Measurements from ENCODE around the gene TMPRSS4. TPM values are rescaled to one million over a fixed set of nuclear protein-coding genes. Genes with fewer than 3 reads are reported as not detected.

The TMPRSS4 gene
- total and polyA plus RNA-seq, 2 experiments from 2014 or later: 0.10 to 0.58 TPM

- Mint-ChIP-seq H3K27ac (no peak overlapping the region), H3K36me3 (ENCODE audit: low read depth) (no peaks in the 10 kb centered on the region), H3K9me3 (no peaks in the 10 kb centered on the region), H3K27me3 (ENCODE audit: insufficient read depth, low read depth, poor library complexity) (peaks cover 71% of the 10 kb centered on the region), H3K4me1 (peaks cover 68% of the 10 kb centered on the region), H3K4me3 (peak overlapping the region; percentile 78)
- DNase-seq (ENCODE audit: low spot score): no peak
- H3K4me2 ChIP-seq: peak overlapping the region; percentile 98
- no peak for ATAC-seq
- H3K79me2 ChIP-seq (replicated peaks; ENCODE audit: insufficient read depth): no peaks in the 10 kb centered on the region
- H2AFZ ChIP-seq: peak overlapping the region; percentile 88
- H3K27ac ChIP-seq (ENCODE audit: low read depth): no peak overlapping the region
- H3F3A ChIP-seq (replicated peaks; ENCODE audit: low read depth): 0 out of 2 replicates have a peak, but pooled peaks cover 3% of the 10 kb centered on the region
- peak overlapping the region; percentile 94 for H3K4me3 ChIP-seq
- H4K20me1 ChIP-seq (replicated peaks; ENCODE audit: insufficient read depth): no peaks in the 10 kb centered on the region
- peaks cover 63% of the 10 kb centered on the region for H3K4me1 ChIP-seq (ENCODE audit: insufficient read depth)
- no peaks in the 10 kb centered on the region for H3K9me2 ChIP-seq (ENCODE audit: insufficient read depth)
- no peaks in the 10 kb centered on the region for H3K36me3 ChIP-seq (ENCODE audit: insufficient read depth)
- TF ChIP-seq EZH2 (IDR thresholded peaks at IDR 0.05; ENCODE audit: low read depth, unreplicated experiment) (peak; percentile 81), ETS1 (IDR thresholded peaks at IDR 0.05) (no peak)
- H3K27me3 ChIP-seq (ENCODE audit: insufficient read depth): peaks cover 97% of the 10 kb centered on the region
Measured at GRCh38 chr11:118153516-118153915, 76.6 kb downstream of the TMPRSS4 start.

- no peak overlapping the region for H3K27ac ChIP-seq (ENCODE audit: low read depth)
- peaks cover 97% of the 10 kb centered on the region for H3K27me3 ChIP-seq (ENCODE audit: insufficient read depth)
- peak overlapping the region; percentile 98 for H3K4me2 ChIP-seq
- H3K4me3 Mint-ChIP-seq: peak overlapping the region; percentile 78
- H3K79me2 ChIP-seq (replicated peaks; ENCODE audit: insufficient read depth): no peaks in the 10 kb centered on the region
- no peak for ATAC-seq
- peak overlapping the region; percentile 88 for H2AFZ ChIP-seq
- H3F3A ChIP-seq (replicated peaks; ENCODE audit: low read depth): 0 out of 2 replicates have a peak, but pooled peaks cover 3% of the 10 kb centered on the region
- no peaks in the 10 kb centered on the region for H3K36me3 Mint-ChIP-seq (ENCODE audit: low read depth)
- no peaks in the 10 kb centered on the region for H3K9me2 ChIP-seq (ENCODE audit: insufficient read depth)
- no peak for DNase-seq (ENCODE audit: low spot score)
- peaks cover 72% of the 10 kb centered on the region for H3K27me3 Mint-ChIP-seq (ENCODE audit: insufficient read depth, low read depth, poor library complexity)
- peaks cover 60% of the 10 kb centered on the region for H3K4me1 ChIP-seq (ENCODE audit: insufficient read depth)
- H3K9me3 Mint-ChIP-seq: no peaks in the 10 kb centered on the region
- H3K36me3 ChIP-seq (ENCODE audit: insufficient read depth): no peaks in the 10 kb centered on the region
- no peak overlapping the region for H3K27ac Mint-ChIP-seq
- H3K4me3 ChIP-seq: peak overlapping the region; percentile 94
- peaks cover 63% of the 10 kb centered on the region for H3K4me1 Mint-ChIP-seq
- no peaks in the 10 kb centered on the region for H4K20me1 ChIP-seq (replicated peaks; ENCODE audit: insufficient read depth)
- no peak for TF ChIP-seq ETS1 (IDR thresholded peaks at IDR 0.05)
- no peak for TF ChIP-seq CTCF (conservative IDR thresholded peaks at IDR 0.05; ENCODE audit: low read depth in 2 of 2)
- TF ChIP-seq JUNB (IDR thresholded peaks at IDR 0.05; ENCODE audit: unreplicated experiment): no peak
- no peak for TF ChIP-seq ZNF331 (CRISPR knock-in tag; IDR thresholded peaks at IDR 0.05; ENCODE audit: low read depth)
- TF ChIP-seq ZNF462 (CRISPR knock-in tag; IDR thresholded peaks at IDR 0.05): no peak
- no peak for TF ChIP-seq STAT1 (IDR thresholded peaks at IDR 0.05; ENCODE audit: unreplicated experiment)
- TF ChIP-seq EZH2 (IDR thresholded peaks at IDR 0.05; ENCODE audit: low read depth, unreplicated experiment): no peak
- no peak for TF ChIP-seq POLR2AphosphoS5 (IDR thresholded peaks at IDR 0.05; ENCODE audit: low read depth)
- no peak for TF ChIP-seq CREB1 (CRISPR knock-in tag; IDR thresholded peaks at IDR 0.05; ENCODE audit: low read depth)
- no peak for TF ChIP-seq ZNF114 (CRISPR knock-in tag; IDR thresholded peaks at IDR 0.05)
Measured at GRCh38 chr11:118153976-118154375, 77.1 kb downstream of the TMPRSS4 start.
